WERI-Rb-1 (cell line): ENCODE data around the gene WEE1.

Source experiments
- DNase-seq: peaks from one replicate; pipeline ENCODE4 v3.0.0-alpha.2; 2020
- H3K27ac ChIP-seq: fragments of 250-450 bp; sonication (Bioruptor Pico); 2 replicates; pipeline ENCODE4 v1.5.1; 2020; ENCODE audit warnings: mild to moderate bottlenecking, moderate library complexity
- H3K27me3 ChIP-seq: fragments of 250-450 bp; sonication (Bioruptor Pico); 2 replicates; pipeline ENCODE4 v1.5.1; 2021; ENCODE audit warnings: mild to moderate bottlenecking, low read depth, moderate library complexity; ENCODE audit not compliant: insufficient read depth, severe bottlenecking
- H3K36me3 ChIP-seq: fragments of 250-450 bp; sonication (Bioruptor Pico); 2 replicates; pipeline ENCODE4 v1.5.1; 2020; ENCODE audit warnings: mild to moderate bottlenecking, moderate library complexity
- H3K4me3 ChIP-seq: 2 replicates; pipeline ENCODE4 v1.5.1; 2011; ENCODE audit warnings: low read depth, mild to moderate bottlenecking, control low read depth, low read length
- H3K9me3 ChIP-seq: fragments of 250-450 bp; sonication (Bioruptor Pico); 2 replicates; pipeline ENCODE4 v1.5.1; 2021; ENCODE audit warnings: mild to moderate bottlenecking, moderate library complexity; ENCODE audit not compliant: severe bottlenecking
- TF ChIP-seq, protein P1 (sequence below): IDR thresholded peaks from 2 replicates; pipeline ENCODE4 v1.5.1; 2011; ENCODE audit warnings: low read depth, mild to moderate bottlenecking, control low read depth, inconsistent platforms, low read length

The WEE1 gene

DNA sequence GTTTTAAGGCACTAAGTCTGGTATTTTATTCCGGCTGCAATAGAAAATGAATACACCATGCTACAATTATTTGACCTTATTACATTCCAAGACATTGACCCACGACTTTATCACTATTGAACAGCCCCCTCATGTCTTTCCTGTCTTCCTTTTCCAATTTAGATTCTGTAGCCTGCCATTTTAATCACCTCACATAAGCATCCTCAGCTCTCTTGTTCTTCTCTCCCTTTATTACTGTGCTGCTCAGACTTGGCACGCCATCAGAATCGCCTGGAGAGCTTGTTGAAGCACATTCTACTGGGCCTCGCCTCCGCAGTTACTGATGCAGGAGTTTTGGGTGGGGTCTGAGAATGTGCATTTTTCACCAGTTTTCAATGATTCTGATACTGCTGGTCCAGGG is 51.7 kb downstream of the WEE1 start:
- Histone ChIP-seq H3K4me3 (no peak overlapping the region), H3K27me3 (no peaks in the 10 kb centered on the region), H3K27ac (no peak overlapping the region), H3K9me3 (no peaks in the 10 kb centered on the region), H3K36me3 (no peaks in the 10 kb centered on the region)
- DNase-seq: no peak
- TF ChIP-seq, protein P1, sequence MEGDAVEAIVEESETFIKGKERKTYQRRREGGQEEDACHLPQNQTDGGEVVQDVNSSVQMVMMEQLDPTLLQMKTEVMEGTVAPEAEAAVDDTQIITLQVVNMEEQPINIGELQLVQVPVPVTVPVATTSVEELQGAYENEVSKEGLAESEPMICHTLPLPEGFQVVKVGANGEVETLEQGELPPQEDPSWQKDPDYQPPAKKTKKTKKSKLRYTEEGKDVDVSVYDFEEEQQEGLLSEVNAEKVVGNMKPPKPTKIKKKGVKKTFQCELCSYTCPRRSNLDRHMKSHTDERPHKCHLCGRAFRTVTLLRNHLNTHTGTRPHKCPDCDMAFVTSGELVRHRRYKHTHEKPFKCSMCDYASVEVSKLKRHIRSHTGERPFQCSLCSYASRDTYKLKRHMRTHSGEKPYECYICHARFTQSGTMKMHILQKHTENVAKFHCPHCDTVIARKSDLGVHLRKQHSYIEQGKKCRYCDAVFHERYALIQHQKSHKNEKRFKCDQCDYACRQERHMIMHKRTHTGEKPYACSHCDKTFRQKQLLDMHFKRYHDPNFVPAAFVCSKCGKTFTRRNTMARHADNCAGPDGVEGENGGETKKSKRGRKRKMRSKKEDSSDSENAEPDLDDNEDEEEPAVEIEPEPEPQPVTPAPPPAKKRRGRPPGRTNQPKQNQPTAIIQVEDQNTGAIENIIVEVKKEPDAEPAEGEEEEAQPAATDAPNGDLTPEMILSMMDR: no peak

DNA sequence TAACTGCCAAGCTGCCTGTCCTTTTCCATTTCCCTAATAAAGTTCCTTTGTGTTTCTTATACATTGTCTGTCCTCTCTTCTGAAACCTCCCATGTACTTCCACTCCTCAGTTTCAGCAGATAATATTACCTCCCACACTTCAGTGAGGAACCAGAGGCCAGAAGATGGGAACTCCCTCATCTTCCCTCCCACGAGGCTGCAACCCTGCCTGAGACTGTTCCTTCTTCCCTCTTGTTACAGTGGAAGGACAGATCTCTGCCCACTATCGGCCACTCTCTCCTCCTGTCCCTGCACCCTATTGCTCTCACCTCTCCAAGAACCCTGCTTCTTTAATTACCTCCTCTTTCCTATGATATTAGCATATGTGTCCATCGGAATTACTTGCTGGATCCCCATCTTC is 52.3 kb downstream of the WEE1 start:
- H3K27me3 ChIP-seq: no peaks in the 10 kb centered on the region
- H3K36me3 ChIP-seq: no peaks in the 10 kb centered on the region
- H3K9me3 ChIP-seq: no peaks in the 10 kb centered on the region
- H3K27ac ChIP-seq: no peak overlapping the region
- no peak for DNase-seq
- H3K4me3 ChIP-seq: no peak overlapping the region
- TF ChIP-seq, protein P1: no peak

DNA sequence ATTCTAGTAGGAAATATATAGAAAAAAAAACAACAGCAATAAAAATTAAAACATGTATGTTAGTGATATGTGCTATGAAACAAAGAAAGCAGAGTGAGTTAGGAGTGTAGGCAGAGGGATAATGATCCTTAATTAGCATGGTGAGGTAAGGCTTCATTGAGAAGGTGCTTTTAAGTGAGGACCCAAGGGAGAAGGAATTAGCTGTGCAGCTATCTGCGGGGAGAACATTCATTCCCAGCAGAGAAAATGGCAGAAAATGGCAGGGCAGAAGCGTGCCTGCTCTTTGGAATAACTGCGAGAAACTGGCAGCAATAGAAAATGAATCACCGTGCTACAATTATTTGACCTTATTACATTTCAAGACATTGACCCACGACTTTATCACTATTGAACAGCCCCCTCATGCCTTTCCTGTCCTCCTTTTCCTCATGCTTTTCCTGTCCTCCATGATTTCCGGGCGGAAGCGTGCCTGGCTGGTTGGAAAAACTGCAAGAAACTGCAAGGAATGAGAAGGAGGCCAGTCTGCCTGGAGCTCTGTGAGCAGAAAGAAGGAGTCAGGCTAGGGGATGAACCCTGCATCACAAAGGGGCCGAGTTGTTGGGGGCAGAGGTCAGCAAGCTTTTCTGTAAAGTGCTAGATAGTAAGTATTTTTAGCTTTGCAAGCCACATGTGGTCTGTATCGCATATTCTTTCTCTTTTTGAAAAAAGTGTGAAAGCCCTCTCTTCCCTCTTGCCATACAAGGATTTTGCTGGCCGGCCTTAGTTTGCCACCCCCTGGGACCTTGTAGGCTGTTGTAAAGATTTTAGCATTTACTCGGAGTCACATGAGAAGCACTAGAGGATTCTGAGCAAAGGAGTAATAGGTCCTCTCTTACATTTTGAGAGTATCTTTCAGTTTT is 53.3 kb downstream of the WEE1 start:
- TF ChIP-seq, protein P1: no peak
- H3K9me3 ChIP-seq: no peaks in the 10 kb centered on the region
- DNase-seq: no peak
- no peak overlapping the region for H3K4me3 ChIP-seq
- H3K27ac ChIP-seq: no peak overlapping the region
- no peaks in the 10 kb centered on the region for H3K36me3 ChIP-seq
- H3K27me3 ChIP-seq: no peaks in the 10 kb centered on the region

DNA sequence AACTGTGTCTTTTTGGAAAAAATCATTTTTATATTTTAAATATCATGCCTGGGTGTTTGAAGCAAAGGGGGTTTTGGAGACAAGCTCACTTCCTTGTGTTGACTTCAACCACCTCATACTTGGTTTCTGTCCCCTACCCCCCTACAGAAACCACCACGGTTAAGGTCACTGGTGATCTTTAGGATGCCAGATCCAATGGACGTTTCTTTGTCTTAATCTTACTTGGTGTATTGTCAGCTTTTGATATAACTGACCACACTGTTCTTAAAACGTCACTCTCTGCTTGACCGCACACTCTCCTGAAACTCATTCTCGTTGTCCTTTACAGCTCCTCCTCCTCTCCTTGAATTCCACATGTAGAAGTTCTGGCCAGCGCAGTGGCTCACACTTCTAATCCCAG is 55.6 kb downstream of the WEE1 start:
- no peak for DNase-seq
- Histone ChIP-seq H3K27me3 (no peaks in the 10 kb centered on the region), H3K4me3 (no peak overlapping the region), H3K9me3 (no peaks in the 10 kb centered on the region), H3K27ac (no peak overlapping the region), H3K36me3 (no peaks in the 10 kb centered on the region)
- TF ChIP-seq, protein P1: no peak

DNA sequence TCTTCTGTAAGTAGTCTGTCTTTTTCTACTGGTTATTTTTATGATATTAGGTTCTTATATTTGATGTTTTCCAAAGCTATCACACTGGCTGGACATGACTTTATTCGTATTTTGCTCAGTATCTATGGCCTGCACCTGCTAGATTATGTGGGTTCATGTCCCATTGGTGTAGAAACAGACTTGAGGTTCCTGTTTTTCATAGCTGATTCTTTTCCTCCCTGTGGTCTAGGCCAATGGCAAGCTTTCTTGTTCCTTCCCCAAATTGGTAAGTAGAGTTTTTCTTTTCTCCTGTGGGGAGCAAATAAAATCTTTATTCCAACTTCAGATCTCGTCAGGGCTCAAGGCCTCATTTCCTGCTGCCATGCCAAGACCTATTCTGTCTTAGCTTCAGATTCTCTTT is 60.2 kb downstream of the WEE1 start:
- no peaks in the 10 kb centered on the region for H3K27me3 ChIP-seq
- no peak overlapping the region for H3K27ac ChIP-seq
- DNase-seq: no peak
- H3K4me3 ChIP-seq: no peak overlapping the region
- no peaks in the 10 kb centered on the region for H3K36me3 ChIP-seq
- H3K9me3 ChIP-seq: no peaks in the 10 kb centered on the region
- TF ChIP-seq, protein P1: no peak

DNA sequence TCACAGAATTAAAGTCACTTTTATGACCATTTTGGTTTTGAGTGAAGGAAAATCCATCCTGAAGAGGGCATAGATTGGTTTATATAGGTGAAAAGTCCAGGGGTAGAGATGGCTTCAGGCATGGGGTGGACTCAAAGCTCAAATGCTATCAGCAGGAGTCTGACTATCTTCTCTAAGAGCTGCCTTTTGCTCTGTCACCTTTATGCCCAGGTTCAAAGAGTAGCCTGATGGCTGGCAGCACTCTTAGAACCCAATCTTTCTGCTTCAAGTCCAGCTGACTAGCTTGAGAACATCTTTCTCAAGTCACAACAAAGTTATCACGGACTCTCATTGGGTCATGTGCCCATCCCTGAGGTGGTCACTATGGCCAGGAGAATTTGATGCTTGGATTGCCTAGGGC is 63.2 kb downstream of the WEE1 start:
- TF ChIP-seq, protein P1: no peak

More for the DNA sequence above, 63.2 kb downstream of the WEE1 start:
- no peaks in the 10 kb centered on the region for H3K36me3 ChIP-seq
- no peak overlapping the region for H3K27ac ChIP-seq
- H3K27me3 ChIP-seq: no peaks in the 10 kb centered on the region
- no peak overlapping the region for H3K4me3 ChIP-seq
- DNase-seq: no peak
- no peaks in the 10 kb centered on the region for H3K9me3 ChIP-seq
